ENCODE results near the gene TMEM44. TPM values are rescaled to one million over a fixed set of nuclear protein-coding genes. Genes with fewer than 3 reads are reported as not detected.
A peak's percentile ranks its signal among the peaks of the same experiment; 100 is the strongest.
"Not testable (repeated sequence)": the region's sequence is repeated elsewhere in the genome, so short reads cannot be mapped to it uniquely, and the experiment has no call there.

The TMEM44 gene
- total RNA-seq, 1 donor from 2014 or later = 16.7 TPM

DNA sequence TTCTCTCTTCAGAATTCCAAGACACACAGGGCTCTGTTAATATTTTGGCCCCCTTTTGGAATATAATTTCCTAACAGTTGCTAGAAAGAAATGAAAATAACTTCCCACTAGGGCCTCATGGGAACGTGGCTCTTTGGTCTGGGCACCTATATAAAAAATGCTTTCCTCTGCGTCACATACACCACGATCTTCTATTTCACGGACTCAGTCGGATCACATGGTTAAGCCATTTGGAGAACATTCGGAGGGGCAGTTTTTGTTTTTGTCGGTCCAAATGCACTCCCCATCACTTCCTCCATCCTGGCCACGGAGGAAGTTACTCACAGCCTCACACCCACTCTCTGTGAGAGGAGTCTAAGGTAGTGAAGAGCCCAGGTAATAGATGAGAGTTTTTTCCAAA, 21.0 kb downstream of the TMEM44 start:
- DNase-seq (ENCODE audit: low read depth) = no peak

DNA sequence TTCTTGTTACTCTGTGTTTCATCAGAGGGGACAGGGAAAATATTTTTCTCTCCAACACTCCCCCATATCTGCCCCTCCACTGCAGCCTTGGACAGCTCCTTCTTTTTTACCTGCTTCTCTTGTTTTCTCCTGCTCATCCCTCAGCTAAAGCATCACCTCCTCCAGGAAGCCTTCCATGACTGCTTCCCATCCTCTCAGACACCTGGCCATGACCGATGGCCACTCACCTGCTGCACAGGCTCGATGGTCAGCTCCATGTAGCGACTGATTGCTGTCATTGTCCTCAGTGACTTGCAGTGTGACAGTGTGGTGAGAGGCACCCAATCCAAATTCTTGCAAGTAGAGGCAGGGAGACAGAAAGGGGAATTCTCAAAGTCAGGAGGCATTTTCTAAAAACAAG, 22.5 kb downstream of the TMEM44 start:
- no peak for DNase-seq (ENCODE audit: low read depth)

DNA sequence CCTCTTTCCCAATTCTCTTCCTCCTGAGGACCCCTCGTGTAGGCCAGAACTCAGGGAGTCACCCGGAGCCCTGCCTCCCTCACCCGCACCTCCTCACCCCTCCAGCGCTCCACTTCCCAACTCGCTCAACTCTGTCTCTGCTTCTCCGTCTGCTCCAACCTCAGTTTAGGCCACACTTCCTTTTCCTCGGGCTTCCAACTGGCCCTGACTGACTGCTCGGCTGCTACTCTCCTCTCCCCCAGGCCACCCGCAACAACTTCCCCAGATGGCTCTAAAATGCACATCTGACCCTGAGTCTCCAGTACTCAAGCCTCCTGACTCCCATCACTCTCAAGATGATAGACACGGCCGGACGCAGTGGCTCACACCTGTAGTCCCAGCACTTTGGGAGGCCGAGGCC, 23.6 kb downstream of the TMEM44 start:
- no peak for DNase-seq (ENCODE audit: low read depth)

DNA sequence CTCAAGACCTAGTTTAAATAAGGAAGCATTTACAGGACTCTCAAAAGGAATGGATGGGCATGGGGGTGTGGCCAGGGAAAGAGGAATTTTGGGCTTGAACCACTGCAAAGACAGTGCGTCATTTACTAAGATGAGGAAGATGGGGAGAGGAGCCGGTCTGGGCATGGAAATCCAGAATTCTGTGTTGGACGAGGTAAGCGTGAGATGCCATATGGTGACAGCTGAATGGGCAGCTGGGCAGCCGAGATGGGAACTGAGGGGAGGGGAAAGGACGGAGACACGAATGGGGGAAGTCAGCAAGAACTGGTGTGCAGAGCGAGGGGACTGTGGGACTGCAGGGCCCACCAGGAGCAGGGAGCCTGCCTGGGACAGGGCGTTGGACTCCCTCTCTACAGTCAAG, 24.2 kb downstream of the TMEM44 start:
- DNase-seq (ENCODE audit: low read depth) = peak; percentile 51

DNA sequence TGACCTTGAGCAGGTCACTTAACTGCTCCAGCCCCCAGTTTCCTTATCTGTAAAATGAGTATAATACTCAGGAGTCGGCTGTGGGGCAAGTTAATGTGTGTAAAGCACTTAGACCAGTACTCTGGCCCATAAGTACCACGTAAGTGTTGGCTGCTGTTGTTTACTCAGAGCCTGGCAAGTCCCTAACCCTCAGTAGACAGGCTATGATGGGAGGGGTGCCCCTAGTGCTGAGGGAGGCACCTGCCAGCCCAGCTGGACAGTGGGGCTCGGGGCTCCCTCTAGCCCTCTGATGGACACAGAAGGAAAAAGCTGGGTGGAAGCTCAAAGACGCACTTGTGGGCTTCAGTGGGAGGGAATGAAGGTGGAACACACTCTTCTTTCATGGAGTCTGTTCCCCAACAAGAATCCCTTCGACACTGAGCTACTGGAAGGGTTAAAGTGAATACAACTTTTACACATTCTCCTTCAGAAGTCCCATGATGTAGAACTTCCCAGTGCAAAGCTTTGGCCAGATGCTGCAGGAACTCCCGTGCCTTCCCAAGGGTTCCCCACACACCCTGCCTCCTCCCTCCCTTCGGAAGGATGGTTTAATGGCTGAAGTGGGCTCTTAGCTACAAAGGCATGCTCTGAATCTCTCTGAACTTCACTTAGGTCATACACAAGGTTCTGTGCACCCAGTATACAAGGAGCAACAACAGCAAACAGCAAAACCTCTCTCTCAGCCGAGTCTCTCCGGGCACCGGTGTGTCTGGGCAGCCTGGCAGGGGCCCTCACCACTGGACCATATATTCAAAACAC, 25.4 kb downstream of the TMEM44 start:
- DNase-seq (ENCODE audit: low read depth) = no peak

DNA sequence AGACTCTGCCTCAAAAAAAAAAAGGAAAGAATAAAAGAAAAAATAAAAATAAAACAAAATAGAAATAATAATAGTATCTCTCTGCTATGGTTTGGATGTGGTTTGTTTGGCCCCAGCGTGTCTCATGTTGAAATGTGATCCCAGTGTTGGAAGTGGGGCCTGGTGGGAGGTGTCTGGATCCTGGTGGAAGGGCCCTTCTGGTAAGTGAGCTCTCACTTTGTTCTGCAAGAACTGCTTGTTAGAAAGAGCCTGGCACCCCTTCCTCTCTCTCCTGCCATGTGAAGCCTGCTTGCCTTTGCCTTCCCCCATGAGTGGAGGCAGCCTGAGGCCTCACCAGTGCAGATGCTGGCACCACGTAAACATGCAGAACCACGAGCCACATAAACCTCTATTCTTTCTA, 26.3 kb downstream of the TMEM44 start:
- DNase-seq (ENCODE audit: low read depth) = no peak

DNA sequence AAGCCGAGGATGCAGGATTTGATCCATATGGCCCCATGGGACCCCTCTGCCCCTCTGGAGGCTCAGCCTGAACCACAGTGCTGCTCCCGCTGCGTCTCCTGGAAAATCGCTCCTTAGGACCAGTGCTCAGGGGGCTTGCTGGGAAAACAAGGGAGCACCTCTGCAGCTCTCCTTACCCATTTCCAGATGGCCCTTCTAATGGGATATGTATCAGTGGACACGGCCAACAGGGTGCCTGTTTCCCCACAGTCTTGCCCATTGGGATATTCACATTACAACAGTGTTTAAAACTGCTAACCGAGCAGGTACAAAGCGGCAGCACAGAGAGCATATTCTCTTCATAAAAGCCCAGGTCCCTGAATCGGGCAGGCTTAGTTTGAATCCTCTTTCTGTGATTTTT, 27.1 kb downstream of the TMEM44 start:
- no peak for DNase-seq (ENCODE audit: low read depth)

DNA sequence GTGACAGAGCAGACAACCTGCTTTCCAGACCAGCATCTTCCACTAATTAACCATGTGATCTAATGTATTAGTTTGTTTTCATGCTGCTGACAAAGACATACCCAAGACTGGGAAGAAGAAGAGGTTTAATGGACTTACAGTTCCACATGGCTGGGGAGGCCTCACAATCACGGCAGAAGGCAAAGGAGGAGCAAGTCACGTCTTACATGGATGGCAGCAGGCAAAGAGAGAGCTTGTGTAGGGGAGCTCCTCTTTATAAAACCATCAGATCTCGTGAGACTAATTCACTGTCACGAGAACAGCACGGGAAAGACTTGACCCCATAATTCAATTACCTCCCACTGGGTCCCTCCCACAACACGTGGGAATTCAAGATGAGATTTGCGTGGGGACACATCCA, 27.9 kb downstream of the TMEM44 start:
- DNase-seq (ENCODE audit: low read depth) = not testable (repeated sequence)

DNA sequence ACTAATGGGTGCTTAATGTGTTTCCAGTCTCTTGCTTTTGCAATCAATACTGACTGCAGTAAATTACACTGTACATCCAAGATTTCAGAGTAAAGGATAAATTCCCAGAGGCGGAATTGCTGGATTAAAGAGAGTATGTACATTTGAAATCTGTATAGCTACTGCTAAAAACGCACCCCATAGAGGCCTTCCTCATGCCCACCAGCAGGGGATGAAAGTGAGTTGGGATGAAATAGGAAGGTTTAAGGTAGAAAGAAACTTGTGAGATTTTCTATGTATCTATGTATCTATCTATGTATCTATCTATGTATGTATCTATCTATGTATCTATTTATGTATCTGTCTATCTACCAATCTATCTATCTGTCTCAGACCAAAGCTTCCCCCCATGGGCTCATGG, 28.4 kb downstream of the TMEM44 start:
- no peak for DNase-seq (ENCODE audit: low read depth)

DNA sequence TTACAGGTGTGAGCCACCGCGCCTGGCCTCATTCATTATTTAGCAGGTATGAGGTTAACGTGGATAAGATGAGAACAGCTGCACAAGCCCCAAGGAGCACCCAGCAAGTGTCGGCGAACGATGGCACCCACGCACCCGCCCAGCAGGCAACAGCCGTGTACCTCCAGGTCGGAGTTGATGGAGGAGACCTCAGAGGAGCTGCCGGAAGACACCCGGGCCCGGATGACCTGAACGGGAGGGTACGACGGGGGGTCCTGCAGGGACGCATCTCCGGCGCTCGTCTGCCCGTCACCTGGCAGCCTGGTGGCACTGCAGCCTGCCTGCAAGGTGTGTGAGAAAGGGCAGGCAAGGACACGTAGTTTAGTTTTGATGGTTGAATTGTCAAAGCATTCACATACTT, 29.1 kb downstream of the TMEM44 start:
- DNase-seq (ENCODE audit: low read depth) = no peak

DNA sequence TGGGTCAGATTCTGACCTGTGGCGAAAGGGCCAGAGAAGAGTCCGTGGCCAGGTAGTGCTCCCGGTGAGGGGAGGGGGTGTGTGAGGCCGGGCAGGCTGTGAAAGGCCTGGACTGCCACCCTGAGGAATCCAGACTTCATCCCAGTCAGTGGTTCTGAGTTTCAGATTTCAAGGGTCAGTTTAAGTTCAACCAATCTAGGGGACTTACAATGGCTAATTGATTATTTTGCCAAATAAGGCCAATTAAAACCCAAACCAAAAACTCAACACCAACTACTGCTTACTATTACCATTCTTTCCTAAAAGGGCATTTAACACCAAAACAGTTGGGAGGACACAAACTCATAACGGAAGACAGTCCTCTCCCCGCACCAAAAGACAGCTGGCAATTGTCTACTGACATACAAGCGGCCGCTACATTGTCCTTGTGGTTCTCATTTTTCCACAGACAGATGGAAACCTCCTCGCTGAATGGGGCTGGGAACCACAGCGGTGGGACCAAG, 30.5 kb downstream of the TMEM44 start:
- DNase-seq (ENCODE audit: low read depth) = peak; percentile 61

DNA sequence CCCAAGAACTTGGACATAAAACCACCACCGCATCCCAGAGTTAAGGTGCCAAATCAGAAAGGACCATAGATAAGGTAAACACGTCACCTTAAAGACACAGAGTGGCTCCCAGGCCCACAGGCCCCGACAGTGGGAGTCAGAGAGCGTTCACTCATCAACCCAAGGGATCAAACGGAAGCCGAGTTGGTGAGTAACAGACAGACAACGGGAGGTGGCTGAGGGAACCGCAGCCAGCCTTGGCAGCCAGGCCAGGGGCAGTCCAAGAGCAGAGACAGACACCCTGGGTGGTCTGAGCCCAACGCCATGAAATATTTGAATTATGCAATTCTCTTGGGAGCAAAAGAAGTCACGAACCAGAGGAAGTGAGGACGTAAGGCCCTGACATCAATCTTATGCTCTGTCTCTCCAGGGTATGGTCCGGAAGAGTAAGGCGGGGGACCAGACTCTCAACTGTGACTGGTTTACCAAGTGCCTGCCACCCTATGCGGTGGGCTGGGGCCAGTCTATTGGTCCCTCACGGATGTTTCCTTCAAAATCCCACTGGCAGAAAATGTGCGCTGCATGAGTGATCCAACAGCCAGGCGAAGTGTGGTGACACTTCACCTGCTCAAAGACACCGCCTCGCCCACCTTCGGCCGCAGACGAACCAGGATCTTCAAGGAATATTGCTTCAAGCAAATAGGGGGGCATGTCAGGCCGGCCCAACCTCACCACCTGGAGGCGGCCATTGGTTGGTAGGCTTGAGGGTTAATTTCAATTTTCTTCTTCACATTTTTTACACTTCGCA, 34.3 kb downstream of the TMEM44 start:
- peak; percentile 81 for DNase-seq (ENCODE audit: low read depth)

DNA sequence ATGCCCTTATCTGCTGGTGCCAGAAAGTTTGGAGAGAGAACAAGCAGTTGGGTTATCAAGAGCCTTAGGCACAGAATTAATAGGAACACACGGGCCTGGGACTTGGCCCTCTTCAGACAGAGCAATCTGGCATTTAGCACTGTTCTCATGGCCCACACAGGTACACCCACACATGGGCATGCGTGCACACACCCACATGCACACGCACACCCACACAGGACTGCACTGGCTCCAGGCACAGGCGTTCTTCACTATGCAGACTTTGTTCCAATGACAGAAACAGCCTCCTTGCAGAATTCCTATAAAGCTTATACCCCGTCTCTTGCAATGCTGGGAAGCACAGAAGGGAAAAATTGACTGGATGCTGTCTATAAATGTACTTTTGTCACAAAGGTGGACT, 36.3 kb downstream of the TMEM44 start:
- DNase-seq (ENCODE audit: low read depth) = no peak

DNA sequence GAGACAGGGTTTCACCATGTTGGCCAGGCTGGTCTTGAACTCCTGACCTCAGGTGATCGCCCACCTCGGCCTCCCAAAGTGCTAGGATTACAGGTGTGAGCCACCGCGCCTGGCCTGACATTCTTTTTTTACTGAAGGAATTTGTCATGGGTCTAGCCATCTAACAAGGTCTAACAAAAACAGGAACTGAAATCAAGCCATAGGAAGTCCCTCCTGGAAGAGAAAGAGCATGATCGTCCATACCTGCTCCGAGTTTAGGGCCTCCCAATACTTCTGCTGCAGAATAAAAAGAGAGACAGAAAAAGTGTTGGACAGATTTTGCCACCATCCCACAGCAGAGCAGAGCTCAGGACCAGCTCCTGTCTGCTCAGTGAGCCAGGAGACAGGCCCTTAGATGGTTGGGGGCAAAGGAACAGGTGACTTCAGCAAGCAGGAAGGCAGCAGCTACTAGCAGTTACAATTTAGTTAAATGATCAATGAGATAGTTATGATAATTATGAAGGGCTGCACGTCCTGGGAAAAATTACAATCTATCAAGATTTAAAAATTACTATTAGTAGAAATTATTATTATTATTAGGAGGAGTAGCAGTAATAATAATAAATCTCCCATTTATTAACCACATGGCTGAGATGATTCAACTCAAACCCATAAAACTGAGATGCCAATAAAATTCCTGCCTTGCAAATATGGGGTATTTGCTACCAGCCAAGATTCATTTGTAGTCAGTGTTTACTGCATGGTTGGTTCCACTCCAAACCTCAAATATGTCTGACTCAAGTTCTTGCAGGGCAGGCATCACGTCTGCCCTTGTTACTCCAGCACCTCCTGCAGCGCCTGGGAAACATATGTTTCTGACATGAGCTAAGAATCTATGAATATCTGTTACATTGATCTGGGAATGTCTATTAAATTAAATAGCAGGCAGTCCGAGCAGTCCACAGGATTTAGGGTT, 40.1 kb downstream of the TMEM44 start:
- peak; percentile 98 for DNase-seq (ENCODE audit: low read depth)

DNA sequence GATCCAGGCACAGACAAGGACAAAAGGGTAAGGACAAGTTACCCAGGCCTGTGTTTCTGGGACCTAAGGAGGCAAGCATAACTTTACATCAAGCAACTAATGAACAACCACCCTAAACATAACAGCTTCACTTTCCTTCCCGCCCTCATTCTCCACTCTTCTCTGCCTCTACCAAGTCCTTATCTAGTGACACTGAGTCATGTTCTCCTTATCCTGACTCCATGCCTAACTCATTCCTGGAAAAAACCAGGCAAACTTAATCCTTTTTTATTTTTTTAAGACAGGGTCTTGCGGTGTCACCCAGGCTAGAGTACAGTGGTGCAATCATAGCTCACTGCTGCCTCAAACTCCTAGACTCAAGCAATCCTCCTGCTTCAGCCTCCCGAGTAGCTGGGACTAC, 44.5 kb downstream of the TMEM44 start:
- DNase-seq (ENCODE audit: low read depth) = no peak

DNA sequence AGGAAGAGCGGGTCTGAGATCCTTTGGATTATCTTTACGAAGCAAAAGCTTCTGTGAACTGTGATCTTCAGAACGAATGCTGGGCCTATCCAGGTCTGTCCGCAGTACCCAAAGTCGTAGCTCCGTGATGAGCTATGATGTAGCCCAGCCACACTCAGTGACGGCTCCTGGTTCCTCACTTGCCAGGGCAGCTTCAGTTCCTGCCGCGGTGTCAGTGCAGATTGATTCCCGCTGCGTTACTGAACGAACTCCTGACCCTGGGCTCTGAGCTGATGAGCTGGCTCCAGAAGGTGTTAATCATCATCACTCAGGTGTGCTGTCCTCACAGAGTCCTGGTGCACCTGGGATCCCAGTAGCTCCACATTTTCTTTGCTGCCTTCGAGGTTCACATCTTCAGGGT, 45.0 kb downstream of the TMEM44 start:
- no peak for DNase-seq (ENCODE audit: low read depth)

DNA sequence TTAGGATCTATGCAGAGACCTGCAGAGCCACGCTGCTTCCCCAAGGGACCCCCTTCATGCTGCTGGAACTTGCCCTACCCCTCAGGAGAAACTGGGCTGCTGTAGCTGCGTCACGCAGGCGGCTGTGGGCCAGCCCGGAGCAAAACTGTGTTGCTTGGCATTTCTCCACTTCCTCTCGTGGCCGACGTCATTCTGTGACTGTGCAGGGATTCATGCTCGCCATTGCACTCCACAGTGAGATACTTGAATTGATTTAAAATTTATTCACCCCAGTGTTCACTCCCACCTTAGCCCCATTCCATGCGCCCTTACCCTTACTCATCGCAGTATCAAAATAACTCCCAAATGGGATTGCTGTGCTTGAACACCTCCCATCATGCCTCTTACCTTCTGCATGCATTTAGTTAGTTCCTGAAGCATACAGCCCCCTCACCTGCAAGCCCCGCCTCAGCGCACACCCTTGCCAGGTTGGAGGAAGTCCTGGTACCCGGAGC, 45.7 kb downstream of the TMEM44 start:
- no peak for DNase-seq (ENCODE audit: low read depth)

DNA sequence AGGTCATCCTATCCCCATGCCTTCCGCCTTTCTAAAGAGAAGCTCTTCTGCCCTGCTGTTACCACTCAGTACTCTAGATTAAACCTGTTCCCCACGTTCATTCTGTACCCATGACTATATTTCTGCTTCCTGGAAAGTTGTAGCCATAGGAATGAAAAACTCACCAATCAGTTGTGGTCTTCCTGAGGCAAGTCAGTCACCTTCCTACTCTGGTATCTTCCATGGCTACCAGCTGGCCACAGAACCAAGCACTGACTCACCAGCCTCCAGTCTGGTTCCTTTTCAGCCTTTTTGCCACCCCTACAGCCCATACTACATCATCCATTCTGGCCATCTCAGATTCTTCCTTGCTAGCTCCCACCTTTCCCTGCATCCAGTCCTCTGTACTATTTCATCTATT, 46.4 kb downstream of the TMEM44 start:
- peak; percentile 50 for DNase-seq (ENCODE audit: low read depth)

DNA sequence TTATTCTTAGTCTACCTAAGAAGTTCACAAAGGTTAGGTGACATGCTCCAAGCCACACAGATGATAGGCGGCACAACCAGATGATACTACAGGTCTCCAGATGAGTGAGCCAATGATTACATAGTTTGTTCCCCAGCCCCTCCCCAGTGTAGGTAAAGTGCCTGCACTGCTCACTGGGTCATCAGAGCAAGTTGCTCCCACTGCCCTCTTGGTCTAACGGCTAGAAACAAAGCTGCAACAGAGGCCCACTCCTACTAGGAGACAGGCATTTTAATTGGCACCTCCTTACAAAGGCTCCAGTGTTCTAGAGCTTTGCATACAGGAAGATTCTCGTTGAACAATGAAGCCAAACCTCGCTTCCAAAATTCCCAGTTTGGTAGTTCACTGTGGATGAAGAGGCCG, 47.3 kb downstream of the TMEM44 start:
- DNase-seq (ENCODE audit: low read depth) = no peak

DNA sequence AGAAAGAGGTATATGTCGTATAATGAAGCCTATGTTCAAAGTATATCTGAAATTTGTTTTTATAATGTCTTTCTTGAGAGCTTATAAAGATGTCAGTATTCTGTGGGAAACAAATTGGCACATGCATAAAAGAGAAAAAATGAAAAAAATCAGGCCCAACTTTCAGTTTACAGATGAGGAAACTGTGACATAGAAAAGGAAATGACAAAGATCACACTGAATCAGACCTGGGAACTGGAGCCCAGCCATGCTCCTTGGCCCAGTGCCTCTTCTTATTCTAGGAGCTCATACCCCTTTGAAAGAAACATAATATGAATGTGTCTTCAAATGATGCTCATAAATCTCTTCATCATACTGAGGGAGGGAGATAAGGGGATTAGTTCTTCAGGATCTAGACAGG, 48.4 kb downstream of the TMEM44 start:
- DNase-seq (ENCODE audit: low read depth) = no peak

DNA sequence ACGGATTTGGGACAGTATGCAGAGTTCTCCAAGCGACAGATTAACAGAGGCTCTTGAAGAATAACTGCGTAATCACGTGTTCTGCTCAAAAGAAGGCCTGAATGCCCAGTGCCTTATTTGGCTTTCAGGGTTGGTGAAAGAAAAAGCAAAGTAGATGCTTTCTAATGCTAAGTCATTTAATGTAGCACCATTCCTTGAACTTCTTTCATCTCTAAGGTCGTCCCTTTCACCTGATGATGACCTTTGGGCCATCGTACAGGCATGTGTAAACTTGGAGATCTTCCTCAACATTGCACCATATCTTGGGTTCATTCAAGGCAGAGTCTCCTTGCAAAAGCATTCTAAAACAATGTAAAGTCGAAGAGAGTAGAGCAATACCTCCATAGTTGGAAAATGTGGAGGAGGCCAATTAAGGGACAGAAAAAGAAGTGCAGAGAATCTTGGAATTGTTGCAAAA, 48.9 kb downstream of the TMEM44 start:
- DNase-seq (ENCODE audit: low read depth) = no peak
